8988T (cell line): Measurements from ENCODE around the gene GAGE12F.
"Not testable (repeated sequence)": the region's sequence is repeated elsewhere in the genome, so short reads cannot be mapped to it uniquely, and the experiment has no call there.

Source experiments
- DNase-seq: peaks from one replicate; pipeline ENCODE4 v3.0.0; 2011

The GAGE12F gene, protein sequence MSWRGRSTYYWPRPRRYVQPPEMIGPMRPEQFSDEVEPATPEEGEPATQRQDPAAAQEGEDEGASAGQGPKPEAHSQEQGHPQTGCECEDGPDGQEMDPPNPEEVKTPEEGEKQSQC

DNA sequence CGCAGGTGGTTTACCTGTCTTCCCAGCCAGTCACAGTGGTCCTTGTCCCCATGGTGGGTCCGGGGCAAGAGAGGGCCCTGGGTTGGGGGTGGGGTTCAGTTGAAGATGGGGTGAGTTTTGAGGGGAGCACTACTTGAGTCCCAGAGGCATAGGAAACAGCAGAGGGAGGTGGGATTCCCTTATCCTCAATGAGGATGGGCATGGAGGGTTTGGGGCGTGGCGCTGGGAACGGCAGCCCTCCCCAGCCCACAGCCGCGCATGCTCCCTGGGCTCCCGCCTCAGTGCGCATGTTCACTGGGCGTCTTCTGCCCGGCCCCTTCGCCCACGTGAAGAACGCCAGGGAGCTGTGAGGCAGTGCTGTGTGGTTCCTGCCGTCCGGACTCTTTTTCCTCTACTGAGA is at the start of gene GAGE12F:
Gene GAGE12F (plus strand): TSS at position 301 of the 400 bp plus-strand sequence. CDS start 1,155 bp downstream, outside the sequence.
- not testable (repeated sequence) for DNase-seq

DNA sequence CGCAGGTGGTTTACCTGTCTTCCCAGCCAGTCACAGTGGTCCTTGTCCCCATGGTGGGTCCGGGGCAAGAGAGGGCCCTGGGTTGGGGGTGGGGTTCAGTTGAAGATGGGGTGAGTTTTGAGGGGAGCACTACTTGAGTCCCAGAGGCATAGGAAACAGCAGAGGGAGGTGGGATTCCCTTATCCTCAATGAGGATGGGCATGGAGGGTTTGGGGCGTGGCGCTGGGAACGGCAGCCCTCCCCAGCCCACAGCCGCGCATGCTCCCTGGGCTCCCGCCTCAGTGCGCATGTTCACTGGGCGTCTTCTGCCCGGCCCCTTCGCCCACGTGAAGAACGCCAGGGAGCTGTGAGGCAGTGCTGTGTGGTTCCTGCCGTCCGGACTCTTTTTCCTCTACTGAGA is 28.8 kb upstream of the GAGE12F start, which contains the start of gene GAGE12C:
Gene GAGE12C (plus strand): TSS at position 301 of the 400 bp plus-strand sequence. CDS start 1,155 bp downstream, outside the sequence.
- DNase-seq = not testable (repeated sequence)

DNA sequence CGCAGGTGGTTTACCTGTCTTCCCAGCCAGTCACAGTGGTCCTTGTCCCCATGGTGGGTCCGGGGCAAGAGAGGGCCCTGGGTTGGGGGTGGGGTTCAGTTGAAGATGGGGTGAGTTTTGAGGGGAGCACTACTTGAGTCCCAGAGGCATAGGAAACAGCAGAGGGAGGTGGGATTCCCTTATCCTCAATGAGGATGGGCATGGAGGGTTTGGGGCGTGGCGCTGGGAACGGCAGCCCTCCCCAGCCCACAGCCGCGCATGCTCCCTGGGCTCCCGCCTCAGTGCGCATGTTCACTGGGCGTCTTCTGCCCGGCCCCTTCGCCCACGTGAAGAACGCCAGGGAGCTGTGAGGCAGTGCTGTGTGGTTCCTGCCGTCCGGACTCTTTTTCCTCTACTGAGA is 19.2 kb upstream of the GAGE12F start, which contains the start of gene GAGE12D:
Gene GAGE12D (plus strand): TSS at position 301 of the 400 bp plus-strand sequence. CDS start 1,155 bp downstream, outside the sequence.
- not testable (repeated sequence) for DNase-seq

DNA sequence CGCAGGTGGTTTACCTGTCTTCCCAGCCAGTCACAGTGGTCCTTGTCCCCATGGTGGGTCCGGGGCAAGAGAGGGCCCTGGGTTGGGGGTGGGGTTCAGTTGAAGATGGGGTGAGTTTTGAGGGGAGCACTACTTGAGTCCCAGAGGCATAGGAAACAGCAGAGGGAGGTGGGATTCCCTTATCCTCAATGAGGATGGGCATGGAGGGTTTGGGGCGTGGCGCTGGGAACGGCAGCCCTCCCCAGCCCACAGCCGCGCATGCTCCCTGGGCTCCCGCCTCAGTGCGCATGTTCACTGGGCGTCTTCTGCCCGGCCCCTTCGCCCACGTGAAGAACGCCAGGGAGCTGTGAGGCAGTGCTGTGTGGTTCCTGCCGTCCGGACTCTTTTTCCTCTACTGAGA is 9.7 kb upstream of the GAGE12F start, which contains the start of gene GAGE12E:
Gene GAGE12E (plus strand): TSS at position 301 of the 400 bp plus-strand sequence. CDS start 1,155 bp downstream, outside the sequence.
- not testable (repeated sequence) for DNase-seq

DNA sequence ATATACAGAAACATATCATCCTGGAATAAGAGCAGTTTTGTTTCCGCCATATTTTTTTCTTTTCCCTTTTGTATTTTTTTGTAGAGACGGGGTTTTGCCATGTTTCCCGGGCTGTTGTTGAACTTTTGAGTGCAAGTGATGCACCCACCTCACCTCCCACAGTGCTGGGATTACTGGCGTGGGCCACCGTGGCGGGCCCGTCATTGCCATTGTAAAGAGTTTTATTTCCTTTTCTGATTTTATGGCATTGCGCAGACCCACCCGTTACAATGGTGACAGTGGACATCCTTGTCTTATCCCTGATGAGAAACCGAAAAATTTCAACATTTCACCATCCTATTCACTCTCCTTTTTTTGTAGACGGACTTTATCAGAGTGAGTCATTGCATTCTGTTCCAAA is 8.1 kb downstream of the GAGE12F start:
- DNase-seq = not testable (repeated sequence)

DNA sequence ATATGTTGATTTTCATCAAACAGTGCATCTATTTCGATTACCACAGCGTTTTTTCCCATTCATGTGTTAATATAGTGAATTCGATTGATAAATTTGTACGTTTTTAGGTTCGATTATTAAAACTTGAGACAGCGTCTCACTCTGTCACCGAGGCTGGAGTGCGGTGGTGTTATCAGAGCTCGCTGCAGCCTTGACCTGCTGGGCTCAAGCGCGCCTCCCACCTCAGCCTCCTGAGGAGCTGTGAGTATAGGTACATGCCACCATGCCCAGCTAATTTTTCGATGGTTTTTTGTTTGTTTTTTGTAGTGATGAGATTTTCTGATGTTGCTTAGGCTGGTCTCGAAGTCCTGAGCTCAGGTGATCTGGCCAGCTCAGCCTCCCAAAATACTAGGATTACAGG is 8.5 kb downstream of the GAGE12F start:
- DNase-seq = not testable (repeated sequence)

DNA sequence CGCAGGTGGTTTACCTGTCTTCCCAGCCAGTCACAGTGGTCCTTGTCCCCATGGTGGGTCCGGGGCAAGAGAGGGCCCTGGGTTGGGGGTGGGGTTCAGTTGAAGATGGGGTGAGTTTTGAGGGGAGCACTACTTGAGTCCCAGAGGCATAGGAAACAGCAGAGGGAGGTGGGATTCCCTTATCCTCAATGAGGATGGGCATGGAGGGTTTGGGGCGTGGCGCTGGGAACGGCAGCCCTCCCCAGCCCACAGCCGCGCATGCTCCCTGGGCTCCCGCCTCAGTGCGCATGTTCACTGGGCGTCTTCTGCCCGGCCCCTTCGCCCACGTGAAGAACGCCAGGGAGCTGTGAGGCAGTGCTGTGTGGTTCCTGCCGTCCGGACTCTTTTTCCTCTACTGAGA is 9.5 kb downstream of the GAGE12F start, which contains the start of gene GAGE12G:
Gene GAGE12G (plus strand): TSS at position 301 of the 400 bp plus-strand sequence. CDS start 1,155 bp downstream, outside the sequence.
- DNase-seq = not testable (repeated sequence)

DNA sequence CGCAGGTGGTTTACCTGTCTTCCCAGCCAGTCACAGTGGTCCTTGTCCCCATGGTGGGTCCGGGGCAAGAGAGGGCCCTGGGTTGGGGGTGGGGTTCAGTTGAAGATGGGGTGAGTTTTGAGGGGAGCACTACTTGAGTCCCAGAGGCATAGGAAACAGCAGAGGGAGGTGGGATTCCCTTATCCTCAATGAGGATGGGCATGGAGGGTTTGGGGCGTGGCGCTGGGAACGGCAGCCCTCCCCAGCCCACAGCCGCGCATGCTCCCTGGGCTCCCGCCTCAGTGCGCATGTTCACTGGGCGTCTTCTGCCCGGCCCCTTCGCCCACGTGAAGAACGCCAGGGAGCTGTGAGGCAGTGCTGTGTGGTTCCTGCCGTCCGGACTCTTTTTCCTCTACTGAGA is 19.0 kb downstream of the GAGE12F start, which contains the start of gene GAGE12H:
Gene GAGE12H (plus strand): TSS at position 301 of the 400 bp plus-strand sequence. CDS start 1,155 bp downstream, outside the sequence.
- not testable (repeated sequence) for DNase-seq

DNA sequence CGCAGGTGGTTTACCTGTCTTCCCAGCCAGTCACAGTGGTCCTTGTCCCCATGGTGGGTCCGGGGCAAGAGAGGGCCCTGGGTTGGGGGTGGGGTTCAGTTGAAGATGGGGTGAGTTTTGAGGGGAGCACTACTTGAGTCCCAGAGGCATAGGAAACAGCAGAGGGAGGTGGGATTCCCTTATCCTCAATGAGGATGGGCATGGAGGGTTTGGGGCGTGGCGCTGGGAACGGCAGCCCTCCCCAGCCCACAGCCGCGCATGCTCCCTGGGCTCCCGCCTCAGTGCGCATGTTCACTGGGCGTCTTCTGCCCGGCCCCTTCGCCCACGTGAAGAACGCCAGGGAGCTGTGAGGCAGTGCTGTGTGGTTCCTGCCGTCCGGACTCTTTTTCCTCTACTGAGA is 28.6 kb downstream of the GAGE12F start, which contains the start of gene GAGE2A:
Gene GAGE2A (plus strand): TSS at position 301 of the 400 bp plus-strand sequence. CDS start 1,155 bp downstream, outside the sequence.
- DNase-seq = not testable (repeated sequence)

DNA sequence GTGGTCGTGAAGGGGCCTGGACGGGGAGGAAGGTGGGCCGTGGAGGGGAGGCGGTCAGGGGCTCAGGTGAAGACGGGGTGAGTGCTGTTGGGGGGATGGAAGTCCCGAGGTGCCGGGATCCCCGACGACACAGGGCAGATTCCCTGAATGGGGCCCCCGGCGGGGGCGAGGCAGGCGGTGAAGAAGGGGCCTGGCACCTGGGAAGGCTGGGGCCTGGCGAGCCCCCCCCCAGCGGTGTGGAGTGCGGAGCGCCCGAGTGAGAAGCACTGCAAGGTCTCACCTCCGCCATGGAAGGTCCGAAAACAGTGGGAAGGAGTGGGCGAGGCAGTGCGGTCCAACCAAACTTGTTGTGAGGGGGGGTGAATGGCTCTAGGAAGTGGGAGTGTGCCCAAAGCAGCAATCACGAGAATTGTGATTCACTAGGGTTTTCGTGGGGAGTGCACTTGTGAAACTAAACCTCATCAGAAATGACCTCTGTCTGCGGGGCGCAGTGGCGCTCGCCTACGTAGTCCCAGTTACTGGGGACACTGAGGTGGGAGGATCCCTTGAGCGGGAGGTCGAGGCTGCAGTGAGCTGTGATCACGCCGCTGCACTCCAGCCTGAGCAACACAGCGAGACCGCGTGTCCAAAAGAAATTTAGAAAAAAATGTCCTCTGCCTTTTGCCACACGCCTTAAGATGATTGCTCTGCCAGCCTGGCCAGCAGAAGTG is 29.3 kb downstream of the GAGE12F start:
- not testable (repeated sequence) for DNase-seq

DNA sequence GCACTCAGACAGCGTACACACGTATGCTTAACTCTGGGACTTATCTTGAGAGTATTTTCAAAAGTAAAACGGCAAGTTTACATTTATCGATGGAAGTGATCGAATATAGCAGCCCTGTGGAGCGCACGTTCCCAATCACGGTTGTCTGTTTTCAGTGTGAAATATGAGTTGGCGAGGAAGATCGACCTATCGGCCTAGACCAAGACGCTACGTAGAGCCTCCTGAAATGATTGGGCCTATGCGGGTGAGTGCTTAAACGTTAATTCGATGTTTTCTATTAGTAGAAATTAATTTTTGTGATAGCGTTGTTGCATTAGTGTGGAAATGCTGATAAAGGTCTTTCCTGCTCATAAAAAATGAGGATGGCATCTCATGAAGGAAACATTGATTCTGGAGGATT is 29.8 kb downstream of the GAGE12F start:
- DNase-seq = not testable (repeated sequence)

DNA sequence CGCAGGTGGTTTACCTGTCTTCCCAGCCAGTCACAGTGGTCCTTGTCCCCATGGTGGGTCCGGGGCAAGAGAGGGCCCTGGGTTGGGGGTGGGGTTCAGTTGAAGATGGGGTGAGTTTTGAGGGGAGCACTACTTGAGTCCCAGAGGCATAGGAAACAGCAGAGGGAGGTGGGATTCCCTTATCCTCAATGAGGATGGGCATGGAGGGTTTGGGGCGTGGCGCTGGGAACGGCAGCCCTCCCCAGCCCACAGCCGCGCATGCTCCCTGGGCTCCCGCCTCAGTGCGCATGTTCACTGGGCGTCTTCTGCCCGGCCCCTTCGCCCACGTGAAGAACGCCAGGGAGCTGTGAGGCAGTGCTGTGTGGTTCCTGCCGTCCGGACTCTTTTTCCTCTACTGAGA is 38.1 kb downstream of the GAGE12F start, which contains the start of gene GAGE1:
Gene GAGE1 (plus strand): TSS at position 301 of the 400 bp plus-strand sequence. CDS start 1,155 bp downstream, outside the sequence.
- DNase-seq = not testable (repeated sequence)

DNA sequence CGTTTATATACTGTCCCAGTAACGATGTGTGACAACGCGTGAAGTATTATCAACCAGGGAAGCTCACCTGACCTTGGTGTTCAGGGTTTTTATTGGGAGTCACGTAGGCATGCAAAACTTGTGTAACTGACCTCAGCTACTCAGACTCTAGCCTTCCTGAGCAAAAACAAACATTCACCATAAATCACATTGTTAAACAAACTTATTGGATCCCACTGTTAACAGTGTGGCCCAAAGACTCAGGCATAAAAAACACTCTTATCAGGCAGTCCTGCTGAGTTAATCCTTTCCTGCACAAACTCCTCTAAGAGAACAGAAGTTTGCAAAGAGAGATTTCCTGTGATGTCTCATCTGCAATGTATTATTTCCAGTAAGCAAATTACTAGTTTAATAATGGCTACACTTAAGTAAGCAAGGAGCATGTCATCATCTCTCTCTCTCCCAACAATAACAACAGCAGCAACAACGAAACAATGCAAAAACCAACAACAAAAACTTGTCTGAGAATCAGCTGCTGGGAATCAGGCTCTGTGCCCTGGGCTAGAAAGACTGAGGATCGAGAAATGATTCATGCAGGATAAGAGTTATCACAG is 50.2 kb downstream of the GAGE12F start:
- DNase-seq = no peak
